Vagina (tissue), 2 donors: ENCODE results near the gene DAG1. TPM values are rescaled to one million over a fixed set of nuclear protein-coding genes. Genes with fewer than 3 reads are reported as not detected.

Experiments
- DNase-seq, 2 donors: peaks; one replicate each; pipeline ENCODE4 v3.0.0-alpha.2; 2017; ENCODE audit errors: extremely low spot score in 2 of 2
- H3K27ac ChIP-seq: fragments of 200-600 bp; sonication (generic); one replicate; pipeline ENCODE4 v1.5.1; 2019
- H3K27me3 ChIP-seq: fragments of 200-600 bp; sonication (generic); one replicate; pipeline ENCODE4 v1.5.1; 2019
- H3K36me3 ChIP-seq, 2 donors: fragments of 200-600 bp; sonication (generic); one replicate each; pipeline ENCODE4 v1.5.1; 2017 to 2019
- H3K4me1 ChIP-seq: fragments of 200-600 bp; sonication (generic); one replicate; pipeline ENCODE4 v1.5.1; 2019
- H3K4me3 ChIP-seq, 2 donors: fragments of 200-600 bp; sonication (generic); 1 replicate in 1 of 2; 2 replicates in 1 of 2; pipeline ENCODE4 v1.5.1; 2016 to 2019
- H3K9me3 ChIP-seq: fragments of 200-600 bp; sonication (generic); one replicate; pipeline ENCODE4 v1.5.1; 2019
- CTCF ChIP-seq, 3 experiments: fragments of 450-650 bp in 2 of 3; fragments of 200-600 bp in 1 of 3; sonication (generic) in 1 of 3; IDR thresholded peaks; one replicate each; pipeline ENCODE4 v1.5.1; 2017 to 2019; ENCODE audit warnings: antibody characterized with exemption in 3 of 3, mild to moderate bottlenecking in 2 of 3, moderate library complexity in 2 of 3
- POLR2A ChIP-seq, 2 donors: fragments of 450-650 bp; IDR thresholded peaks; one replicate each; pipeline ENCODE4 v1.6.1; 2017; ENCODE audit warnings: antibody characterized with exemption in 2 of 2, mild to moderate bottlenecking in 2 of 2, moderate library complexity in 2 of 2
- POLR2AphosphoS5 ChIP-seq, 2 donors: sonication (generic); formaldehyde crosslinking; IDR thresholded peaks; one replicate each; pipeline ENCODE4 v1.9.0; 2017; ENCODE audit warnings: antibody characterized with exemption in 2 of 2, mild to moderate bottlenecking in 2 of 2, low read depth in 1 of 2; ENCODE audit not compliant: insufficient read depth in 1 of 2
- intact Hi-C: fragments of 100-400 bp; cut with DNase I; formaldehyde crosslinking; loops from one replicate; pipeline ENCODE4 v1.15.1; 2023
- total RNA-seq: library from RNA; depleted of rRNA; stranded (reverse); fragments of >200 nt; gene quantifications from one replicate; pipeline ENCODE4 v1.2.3, GENCODE V29; 2016

The DAG1 gene
- total RNA-seq, 1 donor from 2014 or later, result 46.7 TPM

GRCh38 chr3:49427586-49427985 lies 42.5 kb upstream of the DAG1 start:
- H3K4me3 ChIP-seq, result no peak overlapping the region
- TF ChIP-seq CTCF (IDR thresholded peaks at IDR 0.05) (no peak), POLR2AphosphoS5 (IDR thresholded peaks at IDR 0.05; ENCODE audit: insufficient read depth in 1 of 2, low read depth in 1 of 2) (no peak), POLR2A (IDR thresholded peaks at IDR 0.05) (no peak)
- no peaks in the 10 kb centered on the region for H3K27me3 ChIP-seq
- no peak overlapping the region for H3K27ac ChIP-seq
- peaks cover 0 to 17% of the 10 kb centered on the region in 2 donors for H3K36me3 ChIP-seq
- intact Hi-C loops, result no loop called here
- no peaks in the 10 kb centered on the region for H3K9me3 ChIP-seq
- no peak for DNase-seq
- peaks cover 10% of the 10 kb centered on the region for H3K4me1 ChIP-seq

GRCh38 chr3:49428752-49429080 lies 41.4 kb upstream of the DAG1 start:
- intact Hi-C loops, result no loop called here
- peak overlapping the region; percentile 94 for H3K27ac ChIP-seq
- no peaks in the 10 kb centered on the region for H3K27me3 ChIP-seq
- peak overlapping the region; percentile 63 to 85 for H3K4me3 ChIP-seq
- DNase-seq, result no peak
- no peak for TF ChIP-seq POLR2A (IDR thresholded peaks at IDR 0.05)
- H3K4me1 ChIP-seq, result peaks cover 10% of the 10 kb centered on the region
- peaks cover 0 to 17% of the 10 kb centered on the region in 2 donors for H3K36me3 ChIP-seq
- no peaks in the 10 kb centered on the region for H3K9me3 ChIP-seq

- H3K36me3 ChIP-seq, result no peaks in the 10 kb centered on the region
- H3K27me3 ChIP-seq, result no peaks in the 10 kb centered on the region
- H3K4me3 ChIP-seq, result no peak overlapping the region
- no peak overlapping the region for H3K27ac ChIP-seq
- H3K4me1 ChIP-seq, result no peaks in the 10 kb centered on the region
- no peak for TF ChIP-seq CTCF (IDR thresholded peaks at IDR 0.05)
- no peak for TF ChIP-seq POLR2AphosphoS5 (IDR thresholded peaks at IDR 0.05; ENCODE audit: insufficient read depth in 1 of 2, low read depth in 1 of 2)
- TF ChIP-seq POLR2A (IDR thresholded peaks at IDR 0.05), result no peak
- no peak for DNase-seq
- H3K9me3 ChIP-seq, result no peaks in the 10 kb centered on the region
- intact Hi-C loops, result no loop called here
Observed at GRCh38 chr3:49434731-49435130, 35.3 kb upstream of the DAG1 start.

GRCh38 chr3:49445391-49445790 lies 24.7 kb upstream of the DAG1 start:
- Histone ChIP-seq H3K27ac (no peak overlapping the region), H3K9me3 (no peaks in the 10 kb centered on the region), H3K36me3 (no peaks in the 10 kb centered on the region), H3K4me1 (peaks cover 10% of the 10 kb centered on the region), H3K4me3 (no peak overlapping the region), H3K27me3 (no peaks in the 10 kb centered on the region)
- intact Hi-C loops, result loop anchor here (5.0 kb wide), 1 partner anchor 273 kb away; the partner anchor contains the start of gene KLHDC8B
- DNase-seq, result no peak
- TF ChIP-seq CTCF (IDR thresholded peaks at IDR 0.05) (no peak), POLR2A (IDR thresholded peaks at IDR 0.05) (no peak), POLR2AphosphoS5 (IDR thresholded peaks at IDR 0.05; ENCODE audit: insufficient read depth in 1 of 2, low read depth in 1 of 2) (no peak)

- TF ChIP-seq POLR2A (IDR thresholded peaks at IDR 0.05) (no peak), CTCF (IDR thresholded peaks at IDR 0.05) (no peak), POLR2AphosphoS5 (IDR thresholded peaks at IDR 0.05; ENCODE audit: insufficient read depth in 1 of 2, low read depth in 1 of 2) (no peak)
- intact Hi-C loops, result no loop called here
- H3K27me3 ChIP-seq, result no peaks in the 10 kb centered on the region
- H3K36me3 ChIP-seq, result no peaks in the 10 kb centered on the region
- no peaks in the 10 kb centered on the region for H3K4me1 ChIP-seq
- no peak overlapping the region for H3K27ac ChIP-seq
- no peak overlapping the region for H3K4me3 ChIP-seq
- no peak for DNase-seq
- no peaks in the 10 kb centered on the region for H3K9me3 ChIP-seq
Observed at GRCh38 chr3:49453621-49454020, 16.4 kb upstream of the DAG1 start.

GRCh38 chr3:49454458-49454857 lies 15.6 kb upstream of the DAG1 start:
- H3K27ac ChIP-seq, result no peak overlapping the region
- no peaks in the 10 kb centered on the region for H3K36me3 ChIP-seq
- intact Hi-C loops, result no loop called here
- H3K9me3 ChIP-seq, result no peaks in the 10 kb centered on the region
- no peak overlapping the region for H3K4me3 ChIP-seq
- H3K4me1 ChIP-seq, result no peaks in the 10 kb centered on the region
- no peak for DNase-seq
- no peak for TF ChIP-seq POLR2A (IDR thresholded peaks at IDR 0.05)
- TF ChIP-seq POLR2AphosphoS5 (IDR thresholded peaks at IDR 0.05; ENCODE audit: insufficient read depth in 1 of 2, low read depth in 1 of 2), result no peak
- no peak for TF ChIP-seq CTCF (IDR thresholded peaks at IDR 0.05)
- H3K27me3 ChIP-seq, result no peaks in the 10 kb centered on the region
